ENCODE measurements around the gene ARHGEF4.

- TF ChIP-seq CTCF (IDR thresholded peaks at IDR 0.05 in 2 of 3, conservative IDR thresholded peaks at IDR 0.05 in 1 of 3; ENCODE audit: borderline replicate concordance in 1 of 3, insufficient read depth in 1 of 3, low read depth in 2 of 3, low read length in 2 of 3) (no peak), POLR2A (IDR thresholded peaks at IDR 0.05; ENCODE audit: borderline replicate concordance, extremely low read depth, insufficient read depth, insufficient read length) (no peak), EZH2phosphoT487 (IDR thresholded peaks at IDR 0.05; ENCODE audit: borderline replicate concordance) (no peak), ZNF274 (IDR thresholded peaks at IDR 0.05; ENCODE audit: low read depth, low read length) (no peak), EGR1 (IDR thresholded peaks at IDR 0.05; ENCODE audit: low read depth) (no peak), EZH2 (IDR thresholded peaks at IDR 0.05) (no peak), RAD21 (IDR thresholded peaks at IDR 0.05; ENCODE audit: low read depth) (no peak), ZBTB33 (IDR thresholded peaks at IDR 0.05; ENCODE audit: extremely low read depth, insufficient replicate concordance, low read length) (no peak), ZFX (IDR thresholded peaks at IDR 0.05) (no peak), CEBPB (IDR thresholded peaks at IDR 0.05; ENCODE audit: low read depth) (no peak)
These were observed 9.8 kb upstream of the ARHGEF4 start for GRCh38 chr2:130826821-130827501.

Data from HCT116 (cell line).